ENCODE data around the gene POLN.

POLN gene

GRCh38 chr4:2155246-2155645, 86.7 kb downstream of the POLN start:
- DNase-seq, result no peak

DNA sequence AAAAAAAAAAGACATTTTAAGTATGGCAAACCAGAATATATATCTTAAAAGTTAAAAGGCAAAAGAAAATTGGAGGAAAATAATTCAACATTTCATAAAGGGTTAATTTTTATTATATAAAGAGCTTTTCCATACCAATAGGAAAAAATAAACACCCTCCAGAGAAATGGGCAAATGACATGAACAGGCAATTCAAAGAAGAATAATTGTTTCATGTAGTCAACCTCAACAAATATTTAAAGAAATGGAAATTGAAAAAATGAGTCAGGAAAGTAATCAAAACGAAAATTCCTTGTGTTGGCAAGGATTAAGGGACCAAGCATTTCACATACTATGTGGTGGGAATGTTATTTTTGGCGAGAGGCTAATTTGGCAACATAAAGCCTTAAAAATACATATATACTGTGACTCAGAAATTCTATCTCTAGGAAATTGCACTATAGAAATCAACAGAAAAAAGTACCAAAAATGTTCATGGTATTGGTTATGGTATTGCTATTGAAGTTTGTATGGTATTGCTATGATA, 87.6 kb downstream of the POLN start:
- no peak for DNase-seq

DNA sequence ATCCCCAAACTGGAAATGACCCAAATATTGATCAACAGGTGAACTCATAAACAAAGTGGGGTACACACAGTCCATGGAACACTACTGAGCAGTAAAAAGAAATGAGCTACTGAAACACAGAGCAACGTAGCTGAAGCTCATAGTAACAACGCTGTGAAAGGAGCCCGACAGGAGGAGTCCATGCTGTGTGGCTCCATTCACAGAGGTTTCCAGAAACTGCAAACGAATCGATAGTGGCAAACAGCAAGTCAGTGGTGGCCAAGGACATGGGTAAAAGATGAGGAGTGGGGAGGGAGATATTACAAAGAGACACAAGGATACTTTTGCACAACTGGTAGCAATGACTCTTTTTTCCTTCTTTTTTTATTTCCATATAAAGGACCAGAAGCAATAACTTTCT, 90.4 kb downstream of the POLN start:
- no peak for DNase-seq

DNA sequence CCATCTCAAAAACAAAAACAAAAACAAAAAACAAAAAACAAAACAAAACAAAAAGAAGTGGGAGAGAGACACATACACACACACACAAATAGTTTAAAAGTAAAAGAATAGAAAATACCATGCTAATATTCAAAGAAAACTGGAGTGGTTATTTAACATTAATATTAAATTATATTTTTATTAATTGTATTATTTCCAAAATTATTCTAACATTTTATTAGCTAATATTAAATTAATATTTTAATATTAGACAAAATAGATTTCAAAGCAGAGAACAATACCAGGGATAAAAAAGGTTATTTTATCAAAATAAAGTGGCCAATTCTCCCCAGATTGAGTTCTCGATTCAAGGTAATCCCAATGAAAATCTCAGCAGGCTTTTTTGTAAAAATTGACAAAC, 91.8 kb downstream of the POLN start:
- DNase-seq, result no peak

- DNase-seq, result no peak
These were observed 99.1 kb downstream of the POLN start for GRCh38 chr4:2142630-2143427.

DNA sequence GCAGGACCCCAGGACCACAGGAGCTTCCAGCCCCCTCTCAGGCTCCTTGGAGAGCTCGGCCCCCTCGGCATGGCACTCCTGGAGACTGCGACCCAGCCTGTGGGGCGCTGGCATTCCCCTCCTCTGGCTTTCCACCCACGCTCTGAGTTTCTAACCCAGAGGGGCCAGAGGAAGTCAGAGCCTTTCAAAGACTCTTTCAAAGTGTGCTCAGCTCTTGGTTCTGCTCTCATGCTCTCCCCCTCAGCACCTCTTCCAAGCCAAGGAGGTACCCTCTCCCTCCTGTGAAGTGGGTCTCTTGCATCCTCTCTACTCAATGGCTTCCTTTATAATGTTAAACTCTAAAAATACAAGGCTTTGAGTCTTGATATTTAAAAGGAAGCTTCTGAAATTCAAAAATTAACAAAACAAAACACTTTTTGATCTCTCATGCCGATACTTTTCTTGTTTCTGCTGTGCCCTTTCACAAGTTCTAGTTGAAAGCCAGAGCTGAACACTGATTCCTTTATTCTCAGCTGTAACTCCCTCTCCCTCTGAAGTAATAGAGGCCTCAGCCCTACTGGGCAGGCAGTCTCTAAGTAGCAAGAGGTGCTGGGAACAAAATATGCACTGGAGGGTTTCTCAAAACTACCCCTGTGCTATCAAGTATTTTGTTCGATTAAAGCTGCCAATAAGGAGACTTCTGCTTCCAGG, 100.0 kb downstream of the POLN start:
- no peak for DNase-seq

GRCh38 chr4:2141022-2141761, 100.7 kb downstream of the POLN start:
- DNase-seq, result no peak

GRCh38 chr4:2138846-2139500, 102.9 kb downstream of the POLN start:
- no peak for DNase-seq

DNA sequence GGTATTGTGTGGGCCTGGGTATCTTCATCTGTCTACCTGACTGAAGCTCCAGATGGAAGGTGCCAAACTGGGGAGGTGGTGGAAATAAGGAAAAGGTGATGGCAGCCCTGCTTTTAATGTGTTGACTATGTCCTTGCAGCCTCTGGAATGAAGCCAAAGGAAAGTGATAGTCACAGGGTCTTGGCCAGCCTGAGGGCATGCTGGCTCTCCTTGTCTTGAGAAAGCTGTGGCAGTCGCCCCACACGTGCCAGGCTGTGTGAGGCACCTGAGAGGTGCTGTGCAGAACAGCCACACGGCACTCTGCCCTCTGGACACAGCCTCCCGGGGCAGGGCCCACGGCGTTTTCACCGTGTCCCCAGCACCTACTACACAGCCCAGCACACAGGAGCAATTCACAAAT, 105.2 kb downstream of the POLN start:
- DNase-seq, result no peak

- DNase-seq, result peak; percentile 85
These were observed 106.8 kb downstream of the POLN start for GRCh38 chr4:2135083-2135482.

DNA sequence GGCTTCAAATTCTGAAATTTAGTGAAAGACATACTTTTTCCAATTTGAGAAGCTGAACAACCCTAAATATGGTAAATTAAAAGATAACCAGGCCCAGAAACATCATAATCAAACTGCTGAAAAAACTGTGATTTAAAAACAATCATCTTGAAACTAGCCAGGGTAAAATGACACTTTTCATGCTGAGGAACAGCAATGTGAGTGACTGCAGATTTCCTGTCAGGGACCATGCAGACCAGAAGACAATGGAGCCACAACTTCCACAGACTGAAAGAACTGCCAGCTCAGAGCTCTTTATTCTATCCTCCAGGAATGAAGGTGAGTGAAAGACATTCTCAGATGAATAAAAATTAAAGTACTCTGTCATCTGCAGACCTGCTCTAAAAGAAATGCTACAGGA, 109.5 kb downstream of the POLN start:
- peak; percentile 11 for DNase-seq

DNA sequence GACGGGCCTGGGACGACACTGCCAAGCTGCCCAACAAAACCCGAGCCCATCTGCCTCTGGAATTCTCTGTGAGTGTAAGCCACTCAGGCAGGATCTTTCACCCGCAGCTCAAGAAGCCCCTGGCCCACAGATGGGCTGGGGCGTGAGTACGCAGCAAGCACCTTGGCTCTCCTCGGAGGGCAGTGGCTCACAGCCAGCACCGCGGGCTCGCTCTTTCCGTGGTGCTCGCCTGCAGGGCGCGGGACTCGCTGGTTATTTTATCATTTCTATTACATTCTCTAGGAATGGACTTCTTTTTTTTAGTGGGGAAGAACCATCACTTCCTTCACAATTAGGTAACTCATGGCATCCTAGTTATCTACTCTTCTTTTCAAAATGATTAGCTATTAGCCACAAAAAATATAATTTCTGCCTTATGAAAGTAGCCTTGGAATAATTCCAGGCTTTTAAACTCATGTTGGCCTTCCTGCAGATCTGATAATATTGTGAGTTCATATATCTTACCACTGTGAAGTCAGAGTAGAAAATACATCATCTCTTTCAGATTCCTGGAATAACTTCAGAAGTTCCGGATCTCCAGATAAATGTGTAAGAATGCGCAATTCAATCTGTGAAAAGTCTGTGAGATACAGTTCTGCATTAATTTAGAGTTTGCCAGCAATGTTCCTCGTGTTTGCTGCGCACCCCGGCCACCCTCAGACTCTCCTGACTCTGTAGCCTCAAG, 114.2 kb downstream of the POLN start:
- DNase-seq, result no peak

GRCh38 chr4:2126309-2127043, 115.4 kb downstream of the POLN start:
- no peak for DNase-seq

DNA sequence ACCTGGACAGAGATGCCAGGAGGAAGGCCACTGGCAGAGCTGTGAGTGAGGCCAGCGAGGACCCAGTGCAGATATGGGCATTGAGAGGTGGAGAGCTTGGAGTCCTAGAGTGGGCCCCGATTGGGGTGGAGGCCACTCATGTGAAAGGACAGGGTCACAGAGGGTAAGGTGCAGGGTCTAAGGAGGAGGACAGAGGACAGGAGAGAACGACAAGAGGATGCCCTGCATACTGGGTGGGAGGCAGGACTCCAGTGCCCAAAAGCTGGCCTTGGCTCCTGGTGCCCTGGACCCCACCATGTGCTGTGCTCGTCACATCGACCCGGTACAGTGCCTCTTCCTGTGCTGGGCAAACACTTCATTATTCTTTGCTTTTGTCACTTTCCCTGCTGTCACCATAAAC, 116.1 kb downstream of the POLN start:
- DNase-seq, result no peak

- DNase-seq, result no peak
These were observed 116.9 kb downstream of the POLN start for GRCh38 chr4:2125023-2125422.

GRCh38 chr4:2116687-2117400, 125.1 kb downstream of the POLN start:
- no peak for DNase-seq

- DNase-seq, result no peak
These were observed 136.4 kb downstream of the POLN start for GRCh38 chr4:2105559-2105958.

DNA sequence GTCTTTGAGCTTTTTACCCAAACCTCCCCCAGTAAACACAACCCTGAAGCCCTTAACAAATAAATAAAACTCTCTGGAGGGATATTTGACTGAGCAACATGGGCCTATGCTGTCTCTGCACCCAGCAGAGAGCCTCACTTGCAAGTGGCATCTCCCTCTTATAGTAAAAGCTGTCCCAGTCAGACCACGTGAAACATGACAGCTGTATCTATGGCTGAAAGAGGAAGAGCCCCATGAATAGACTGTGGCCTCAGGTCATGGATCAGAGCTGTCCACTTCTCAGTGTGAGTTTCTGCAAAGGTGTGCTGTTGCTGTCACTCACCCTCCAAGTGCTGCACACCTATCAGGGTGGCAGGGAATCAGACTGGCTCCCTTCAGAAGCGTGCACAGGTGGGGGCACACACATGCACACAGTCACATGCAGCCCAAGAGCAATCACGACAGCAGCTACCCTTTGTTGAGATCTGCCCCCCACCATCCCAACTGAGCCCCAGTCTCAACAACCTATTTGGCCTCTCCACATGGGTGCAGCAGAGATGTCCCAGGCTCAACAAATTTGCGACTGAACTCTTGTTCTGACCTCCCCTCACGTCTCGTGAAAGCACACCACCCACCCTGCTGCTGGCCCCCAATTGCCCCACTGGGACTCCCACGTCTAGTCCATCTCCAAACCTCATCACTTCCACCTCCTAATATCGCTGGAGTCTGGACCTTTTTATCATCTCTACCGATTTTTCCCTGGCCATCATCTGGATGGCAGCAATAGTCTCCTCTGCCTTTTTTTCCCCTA, 137.2 kb downstream of the POLN start:
- no peak for DNase-seq

- DNase-seq, result no peak
These were observed 137.9 kb downstream of the POLN start for GRCh38 chr4:2103843-2104547.

All from hematopoietic multipotent progenitor cell treated with erythropoietin and hydrocortisone succinate and interleukin-3 and kit ligand, for 4 days (in vitro differentiated cells).